GM12874 (cell line): Measurements from ENCODE around the gene POLR2H.

Experiments
- TF ChIP-seq, protein P1 (sequence below): IDR thresholded peaks from 2 replicates; pipeline ENCODE4 v1.5.1; 2011; ENCODE audit warnings: low read depth, mild to moderate bottlenecking, control low read depth, low read length, moderate library complexity; ENCODE audit not compliant: insufficient read depth

The POLR2H gene

DNA sequence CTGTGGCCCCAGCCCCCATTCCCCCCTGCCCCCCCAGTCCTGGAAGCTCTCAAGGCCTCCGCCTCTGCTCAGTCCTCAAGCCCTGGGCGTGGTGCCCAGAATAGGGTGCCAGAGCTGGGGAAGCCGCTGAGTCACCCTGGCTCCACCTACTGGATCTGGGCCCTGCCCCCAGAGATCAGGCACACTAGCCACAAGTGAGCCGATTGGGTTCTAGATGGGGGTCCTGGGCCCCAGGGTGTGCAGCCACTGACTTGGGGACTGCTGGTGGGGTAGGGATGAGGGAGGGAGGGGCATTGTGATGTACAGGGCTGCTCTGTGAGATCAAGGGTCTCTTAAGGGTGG is 41.4 kb upstream of the POLR2H start:
- TF ChIP-seq, protein P1, sequence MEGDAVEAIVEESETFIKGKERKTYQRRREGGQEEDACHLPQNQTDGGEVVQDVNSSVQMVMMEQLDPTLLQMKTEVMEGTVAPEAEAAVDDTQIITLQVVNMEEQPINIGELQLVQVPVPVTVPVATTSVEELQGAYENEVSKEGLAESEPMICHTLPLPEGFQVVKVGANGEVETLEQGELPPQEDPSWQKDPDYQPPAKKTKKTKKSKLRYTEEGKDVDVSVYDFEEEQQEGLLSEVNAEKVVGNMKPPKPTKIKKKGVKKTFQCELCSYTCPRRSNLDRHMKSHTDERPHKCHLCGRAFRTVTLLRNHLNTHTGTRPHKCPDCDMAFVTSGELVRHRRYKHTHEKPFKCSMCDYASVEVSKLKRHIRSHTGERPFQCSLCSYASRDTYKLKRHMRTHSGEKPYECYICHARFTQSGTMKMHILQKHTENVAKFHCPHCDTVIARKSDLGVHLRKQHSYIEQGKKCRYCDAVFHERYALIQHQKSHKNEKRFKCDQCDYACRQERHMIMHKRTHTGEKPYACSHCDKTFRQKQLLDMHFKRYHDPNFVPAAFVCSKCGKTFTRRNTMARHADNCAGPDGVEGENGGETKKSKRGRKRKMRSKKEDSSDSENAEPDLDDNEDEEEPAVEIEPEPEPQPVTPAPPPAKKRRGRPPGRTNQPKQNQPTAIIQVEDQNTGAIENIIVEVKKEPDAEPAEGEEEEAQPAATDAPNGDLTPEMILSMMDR = no peak

- TF ChIP-seq, protein P1 = no peak
Observed at GRCh38 chr3:184321666-184322065, 39.8 kb upstream of the POLR2H start.

DNA sequence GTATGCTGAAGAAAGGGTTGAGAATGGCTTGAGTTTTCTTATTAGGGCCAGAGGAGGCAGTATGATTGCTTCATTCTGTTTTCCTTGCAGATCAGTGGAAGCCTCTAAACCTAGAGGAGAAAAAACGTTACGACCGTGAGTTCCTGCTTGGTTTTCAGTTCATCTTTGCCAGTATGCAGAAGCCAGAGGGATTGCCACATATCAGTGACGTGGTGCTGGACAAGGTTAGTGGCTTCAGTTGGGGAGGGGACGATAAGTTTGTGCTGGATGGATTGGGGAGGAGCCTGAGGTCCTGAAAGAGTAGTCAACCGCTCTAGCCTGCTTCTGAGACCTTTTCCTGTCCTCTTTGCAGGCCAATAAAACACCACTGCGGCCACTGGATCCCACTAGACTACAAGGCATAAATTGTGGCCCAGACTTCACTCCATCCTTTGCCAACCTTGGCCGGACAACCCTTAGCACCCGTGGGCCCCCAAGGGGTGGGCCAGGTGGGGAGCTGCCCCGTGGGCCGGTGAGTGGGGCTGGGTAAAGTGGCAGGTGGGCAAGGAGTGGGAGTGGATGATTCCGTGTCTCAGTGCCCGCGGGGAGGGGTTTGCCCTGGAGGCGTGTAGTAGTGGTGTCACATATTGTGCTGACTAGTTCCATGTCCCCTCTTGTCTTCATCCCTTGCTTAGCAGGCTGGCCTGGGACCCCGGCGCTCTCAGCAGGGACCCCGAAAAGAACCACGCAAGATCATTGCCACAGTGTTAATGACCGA is 38.6 kb upstream of the POLR2H start:
- TF ChIP-seq, protein P1 = no peak

DNA sequence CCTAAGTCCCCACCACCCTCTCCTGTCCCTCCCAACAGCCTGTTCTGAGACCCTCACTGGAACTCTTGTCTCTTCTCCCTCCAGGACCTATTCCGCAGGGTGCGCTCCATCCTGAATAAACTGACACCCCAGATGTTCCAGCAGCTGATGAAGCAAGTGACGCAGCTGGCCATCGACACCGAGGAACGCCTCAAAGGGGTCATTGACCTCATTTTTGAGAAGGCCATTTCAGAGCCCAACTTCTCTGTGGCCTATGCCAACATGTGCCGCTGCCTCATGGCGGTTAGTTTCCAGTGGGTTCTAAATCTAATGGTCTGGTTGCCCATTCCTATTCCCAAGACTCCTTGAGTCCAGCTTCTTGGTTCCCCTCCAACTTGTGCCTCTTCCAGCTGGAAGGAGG is 37.8 kb upstream of the POLR2H start:
- TF ChIP-seq, protein P1 = no peak

- TF ChIP-seq, protein P1 = no peak
Observed at GRCh38 chr3:184325269-184325668, 36.2 kb upstream of the POLR2H start.

- TF ChIP-seq, protein P1 = no peak
Observed at GRCh38 chr3:184325715-184326369, 35.7 kb upstream of the POLR2H start.

GRCh38 chr3:184327171-184327570 is 34.3 kb upstream of the POLR2H start:
- TF ChIP-seq, protein P1 = no peak
